Tongue (tissue), 1 donor: Measurements from ENCODE around the gene ZP1. TPM values are rescaled to one million over a fixed set of nuclear protein-coding genes. Genes with fewer than 3 reads are reported as not detected.

ENCODE experiments used
- total RNA-seq: library from RNA; depleted of rRNA; stranded (reverse); fragments of >200 nt; gene quantifications from one replicate; pipeline ENCODE4 v1.2.3, GENCODE V29; 2014

Gene ZP1
- total RNA-seq, 1 donor from 2014 or later = not detected

Other genes starting within 250 kb of the ZP1 start
- not detected for gene MS4A8, start 167.9 kb upstream of the ZP1 start, total RNA-seq
- gene MS4A18, start 142.8 kb upstream of the ZP1 start, total RNA-seq = not detected
- gene MS4A15, start 110.7 kb upstream of the ZP1 start, total RNA-seq = not detected
- gene MS4A10, start 82.2 kb upstream of the ZP1 start, total RNA-seq = not detected
- 10.3 TPM for gene CCDC86, start 25.4 kb upstream of the ZP1 start, total RNA-seq
- gene PTGDR2, start 11.6 kb upstream of the ZP1 start, total RNA-seq = 1.3 TPM
- gene PRPF19, start 39.0 kb downstream of the ZP1 start, total RNA-seq = 35.9 TPM
- gene TMEM109, start 46.6 kb downstream of the ZP1 start, total RNA-seq = 34.0 TPM
- 29.7 TPM for gene TMEM132A, start 56.9 kb downstream of the ZP1 start, total RNA-seq
- 8.0 TPM for gene SLC15A3, start 84.6 kb downstream of the ZP1 start, total RNA-seq
- not detected for gene CD6, start 104.1 kb downstream of the ZP1 start, total RNA-seq
- 0.31 TPM for gene CD5, start 234.9 kb downstream of the ZP1 start, total RNA-seq